DOHH2 (cell line): ENCODE measurements around the gene FSTL1.

ENCODE experiments used
- CTCF ChIP-seq: fragments of 200-600 bp; sonication (generic); IDR thresholded peaks from one replicate; pipeline ENCODE4 v1.5.1; 2014; ENCODE audit warnings: antibody characterized with exemption, mild to moderate bottlenecking, low read depth, low read length; ENCODE audit not compliant: poor library complexity, severe bottlenecking
- EZH2phosphoT487 ChIP-seq: fragments of 200-600 bp; sonication (generic); IDR thresholded peaks from 2 replicates; pipeline ENCODE4 v1.6.1; 2017; ENCODE audit warnings: borderline replicate concordance, mild to moderate bottlenecking, antibody characterized with exemption, low read length, moderate library complexity, mixed read lengths

DNA sequence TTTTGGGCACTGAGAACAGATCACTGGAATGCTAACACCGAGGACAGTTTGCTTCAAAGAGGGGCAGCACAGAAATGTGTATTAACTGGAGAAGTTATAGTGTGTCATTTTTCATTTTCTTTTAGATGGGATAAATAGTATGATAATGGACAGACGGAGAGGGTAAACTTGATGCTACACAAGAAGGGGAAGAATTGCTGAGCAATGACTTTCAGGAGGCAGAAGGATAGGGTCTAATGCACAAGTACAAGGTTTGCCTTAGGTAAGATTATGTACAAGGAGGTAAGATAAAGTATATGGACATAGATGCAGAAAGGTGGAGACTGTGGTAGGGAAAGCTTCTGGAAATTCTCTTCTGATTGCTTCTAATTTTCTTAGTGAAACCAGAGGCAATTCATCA lies 69.3 kb downstream of the FSTL1 start:
- TF ChIP-seq CTCF (no peak), EZH2phosphoT487 (no peak)
